NK-92 (cell line): ENCODE measurements around the gene MCC.

Experiments
- DNase-seq: peaks from one replicate; lab custom pipeline; 2025; ENCODE audit not compliant: unreplicated experiment; lab: John Stamatoyannopoulos, UW

MCC gene

GRCh38 chr5:113017881-113018635 lies 470.2 kb downstream of the MCC start:
- no peak for DNase-seq

GRCh38 chr5:113005454-113005853 lies 482.8 kb downstream of the MCC start:
- DNase-seq: no peak

- DNase-seq: no peak
Measured at GRCh38 chr5:113003763-113004162, 484.5 kb downstream of the MCC start.

GRCh38 chr5:113002423-113002822 lies 485.8 kb downstream of the MCC start:
- no peak for DNase-seq

GRCh38 chr5:113000466-113000865 lies 487.8 kb downstream of the MCC start:
- DNase-seq: no peak

- DNase-seq: no peak
Measured at GRCh38 chr5:112998296-112998695, 490.0 kb downstream of the MCC start.

- DNase-seq: no peak
Measured at GRCh38 chr5:112996830-112997374, 491.4 kb downstream of the MCC start.

- peak; percentile 14 for DNase-seq
Measured at GRCh38 chr5:112995764-112996618, 492.3 kb downstream of the MCC start.

GRCh38 chr5:112986224-112986623 lies 502.0 kb downstream of the MCC start:
- no peak for DNase-seq

GRCh38 chr5:112983363-112983762 lies 504.9 kb downstream of the MCC start:
- DNase-seq: no peak

- DNase-seq: no peak
Measured at GRCh38 chr5:112979723-112980122, 508.5 kb downstream of the MCC start.

GRCh38 chr5:112978836-112979235 lies 509.4 kb downstream of the MCC start:
- no peak for DNase-seq

GRCh38 chr5:112977440-112977861 lies 510.8 kb downstream of the MCC start:
- DNase-seq: no peak

GRCh38 chr5:112976432-112977309 lies 511.6 kb downstream of the MCC start, which contains the start of gene DCP2:
TSS of gene DCP2 (plus strand) at chr5:112976798. CDS start at chr5:112976934, 136 bp downstream.
- peak; percentile 66 for DNase-seq

GRCh38 chr5:112975721-112976431 lies 512.4 kb downstream of the MCC start:
- DNase-seq: no peak

GRCh38 chr5:112974901-112975300 lies 513.4 kb downstream of the MCC start:
- no peak for DNase-seq

GRCh38 chr5:112973904-112974303 lies 514.3 kb downstream of the MCC start:
- DNase-seq: no peak

GRCh38 chr5:112973036-112973435 lies 515.2 kb downstream of the MCC start:
- no peak for DNase-seq
